Gastroesophageal sphincter (tissue), 3 donors: Measurements from ENCODE around the gene TNNC1.

Experiments used
- EP300 ChIP-seq: sonication (generic); formaldehyde crosslinking; IDR thresholded peaks from one replicate; pipeline ENCODE4 v1.6.1; 2017; ENCODE audit warnings: antibody characterized with exemption, mild to moderate bottlenecking
- POLR2A ChIP-seq, 2 donors: fragments of 450-650 bp; IDR thresholded peaks; one replicate each; pipeline ENCODE4 v1.6.1; 2017; ENCODE audit warnings: antibody characterized with exemption in 2 of 2, mild to moderate bottlenecking in 2 of 2, moderate library complexity in 1 of 2
- POLR2AphosphoS5 ChIP-seq: sonication (generic); formaldehyde crosslinking; IDR thresholded peaks from one replicate; pipeline ENCODE4 v1.6.1; 2017; ENCODE audit warnings: antibody characterized with exemption
- TF ChIP-seq, protein P1 (sequence below), 4 experiments: fragments of 200-600 bp in 2 of 4; fragments of 450-650 bp in 2 of 4; sonication (generic) in 1 of 4; IDR thresholded peaks; one replicate each; pipeline ENCODE4 v1.5.1; 2017 to 2019; ENCODE audit warnings: antibody characterized with exemption in 4 of 4, mild to moderate bottlenecking in 2 of 4, moderate library complexity in 2 of 4

DNA sequence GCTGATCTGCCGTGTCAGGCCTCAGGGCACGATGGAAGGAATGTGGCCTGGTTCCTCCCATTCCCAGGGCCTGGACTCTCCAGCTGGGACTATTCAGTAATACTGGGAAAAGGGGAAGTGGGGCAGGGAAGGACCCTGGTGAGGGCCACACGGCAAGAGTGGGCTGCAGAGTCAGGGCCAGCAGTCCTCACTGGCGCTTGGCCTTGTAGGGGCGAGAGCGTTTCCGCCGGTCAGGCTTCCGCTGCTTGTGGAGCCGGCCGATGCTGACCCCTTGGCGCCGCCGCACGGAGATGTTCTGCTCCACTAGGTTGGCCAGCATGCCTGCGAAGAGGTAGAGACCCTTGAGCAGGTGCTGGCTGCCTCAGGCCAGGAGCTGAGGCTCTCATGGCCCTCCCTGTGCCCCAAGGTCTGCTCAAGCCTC lies 51.7 kb downstream of the TNNC1 start:
- TF ChIP-seq, protein P1, sequence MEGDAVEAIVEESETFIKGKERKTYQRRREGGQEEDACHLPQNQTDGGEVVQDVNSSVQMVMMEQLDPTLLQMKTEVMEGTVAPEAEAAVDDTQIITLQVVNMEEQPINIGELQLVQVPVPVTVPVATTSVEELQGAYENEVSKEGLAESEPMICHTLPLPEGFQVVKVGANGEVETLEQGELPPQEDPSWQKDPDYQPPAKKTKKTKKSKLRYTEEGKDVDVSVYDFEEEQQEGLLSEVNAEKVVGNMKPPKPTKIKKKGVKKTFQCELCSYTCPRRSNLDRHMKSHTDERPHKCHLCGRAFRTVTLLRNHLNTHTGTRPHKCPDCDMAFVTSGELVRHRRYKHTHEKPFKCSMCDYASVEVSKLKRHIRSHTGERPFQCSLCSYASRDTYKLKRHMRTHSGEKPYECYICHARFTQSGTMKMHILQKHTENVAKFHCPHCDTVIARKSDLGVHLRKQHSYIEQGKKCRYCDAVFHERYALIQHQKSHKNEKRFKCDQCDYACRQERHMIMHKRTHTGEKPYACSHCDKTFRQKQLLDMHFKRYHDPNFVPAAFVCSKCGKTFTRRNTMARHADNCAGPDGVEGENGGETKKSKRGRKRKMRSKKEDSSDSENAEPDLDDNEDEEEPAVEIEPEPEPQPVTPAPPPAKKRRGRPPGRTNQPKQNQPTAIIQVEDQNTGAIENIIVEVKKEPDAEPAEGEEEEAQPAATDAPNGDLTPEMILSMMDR (IDR thresholded peaks at IDR 0.05): no peak
- TF ChIP-seq POLR2A (IDR thresholded peaks at IDR 0.05) (no peak), POLR2AphosphoS5 (no peak), EP300 (no peak)
